Islet precursor cell (in vitro differentiated cells): ENCODE data around the gene CPSF3.
A peak's percentile ranks its signal among the peaks of the same experiment; 100 is the strongest.

ENCODE experiments used
- DNase-seq: peaks from one replicate; pipeline ENCODE4 v3.0.0-alpha.2; 2018

Gene CPSF3

DNA sequence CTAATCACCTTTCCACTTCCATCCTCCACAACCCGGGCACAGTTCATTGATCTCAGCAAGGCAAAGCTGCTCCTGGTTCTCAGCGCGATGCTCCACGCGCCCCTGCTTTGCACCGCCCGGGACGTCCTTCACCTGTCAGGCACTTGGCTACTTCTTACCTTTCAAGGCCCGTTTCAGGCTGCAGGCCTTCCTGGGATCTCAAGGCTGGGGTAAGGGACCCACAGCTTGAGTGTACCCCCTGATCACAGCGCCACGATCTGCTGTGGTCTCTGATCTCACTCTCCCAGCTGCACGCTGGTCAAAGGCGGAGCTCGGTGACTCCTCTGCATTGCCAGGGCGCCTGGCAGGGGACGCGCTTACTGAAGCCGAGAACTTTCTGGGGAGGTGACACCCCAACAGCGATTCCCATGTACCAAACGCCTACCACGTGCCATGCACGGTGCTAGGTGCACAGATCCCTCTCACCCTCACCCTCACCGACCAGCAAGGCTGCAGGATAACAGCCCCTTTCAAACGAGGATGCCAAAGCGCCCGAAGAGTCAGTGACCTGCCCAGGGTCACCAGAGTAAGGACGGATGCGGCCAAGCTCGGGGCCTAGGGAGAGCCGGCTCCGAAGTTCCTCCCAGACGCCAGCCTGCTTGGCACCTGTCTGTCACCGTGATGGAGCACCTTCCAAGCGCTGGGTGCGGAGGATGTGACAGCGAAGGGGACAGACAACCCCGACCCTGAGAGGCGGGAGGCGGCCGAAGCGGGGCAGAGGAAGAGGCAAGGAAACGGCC, 944 bp upstream of the CPSF3 start:
- DNase-seq: peak; percentile 78

DNA sequence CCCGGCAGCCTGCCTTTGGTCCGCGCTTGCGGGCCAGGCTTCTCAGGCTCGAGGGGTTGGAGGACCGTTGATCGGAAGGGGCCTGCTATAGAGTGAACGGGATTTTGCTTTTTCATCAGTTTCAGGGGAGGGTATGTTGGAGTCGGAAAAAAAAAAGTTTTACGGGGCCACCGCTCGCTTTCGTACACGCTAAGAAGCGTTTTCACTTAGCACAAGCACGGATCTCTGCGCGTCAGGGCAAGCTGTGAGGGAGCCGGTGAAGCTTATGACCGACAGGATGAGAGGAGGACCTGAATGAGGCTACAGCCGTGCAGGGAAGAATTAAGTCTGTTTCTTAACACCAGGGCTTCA, 443 bp downstream of the CPSF3 start:
- DNase-seq: peak; percentile 58

DNA sequence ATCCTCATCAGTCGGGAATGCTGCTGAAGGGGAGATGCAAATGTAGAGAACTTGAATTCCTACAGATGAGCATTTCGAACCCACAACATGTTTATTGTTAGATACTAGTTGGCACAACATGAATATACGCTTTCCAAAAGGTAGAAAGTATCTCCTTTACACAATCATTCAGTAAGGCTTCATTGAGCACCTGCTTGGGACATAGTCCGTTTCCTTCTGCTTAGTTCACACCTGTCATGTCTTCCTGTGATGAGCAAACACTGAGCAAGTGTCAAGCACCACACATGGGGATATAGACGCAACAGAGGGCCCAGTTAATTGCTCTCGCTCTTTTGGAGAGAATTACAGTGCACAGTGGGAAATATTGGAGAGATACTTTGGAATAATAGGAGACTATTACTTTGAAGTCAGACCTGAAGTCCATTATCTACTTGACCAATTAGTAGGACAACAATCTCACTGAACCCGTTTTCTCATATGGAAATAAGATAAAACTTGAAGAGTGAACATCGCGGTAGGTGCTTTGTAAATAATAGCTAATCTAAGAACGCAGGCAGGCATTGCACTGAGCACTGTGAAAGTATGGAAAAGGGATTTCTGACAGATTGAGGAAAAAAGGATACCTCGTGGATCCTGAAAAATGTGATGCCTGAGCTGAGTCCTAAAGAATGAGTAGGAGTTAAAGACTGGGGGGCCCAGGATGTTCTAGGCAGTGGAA, 1.2 kb downstream of the CPSF3 start:
- DNase-seq: no peak

DNA sequence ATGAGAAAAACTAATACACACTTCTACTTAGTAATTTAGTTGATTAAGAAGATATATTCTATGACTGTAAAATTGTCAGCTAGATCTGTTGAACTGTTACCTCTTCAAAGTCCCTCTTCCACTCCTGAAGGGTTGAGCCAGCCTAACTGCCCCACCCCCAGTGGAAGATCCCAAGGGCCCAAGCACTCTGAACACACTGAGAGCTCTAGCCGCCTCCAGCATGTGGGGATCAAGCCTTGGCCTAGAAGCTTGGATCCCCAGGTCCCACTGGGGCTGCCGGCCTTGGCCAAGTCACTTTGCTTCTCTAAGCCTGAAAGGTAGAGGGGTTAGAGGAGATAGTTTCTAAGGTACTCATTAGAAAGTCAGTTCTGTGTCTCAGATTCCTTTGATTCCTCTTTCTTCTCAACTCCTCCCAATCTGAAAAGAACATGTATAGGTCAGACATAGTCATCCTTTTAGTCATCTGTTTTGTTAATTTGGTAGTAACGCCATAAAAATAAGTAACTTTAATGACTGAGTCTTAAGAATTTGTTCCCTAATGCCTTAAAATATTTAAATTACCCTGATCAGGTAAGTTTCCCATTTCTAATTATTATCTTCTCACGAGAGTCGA, 5.6 kb downstream of the CPSF3 start:
- no peak for DNase-seq

DNA sequence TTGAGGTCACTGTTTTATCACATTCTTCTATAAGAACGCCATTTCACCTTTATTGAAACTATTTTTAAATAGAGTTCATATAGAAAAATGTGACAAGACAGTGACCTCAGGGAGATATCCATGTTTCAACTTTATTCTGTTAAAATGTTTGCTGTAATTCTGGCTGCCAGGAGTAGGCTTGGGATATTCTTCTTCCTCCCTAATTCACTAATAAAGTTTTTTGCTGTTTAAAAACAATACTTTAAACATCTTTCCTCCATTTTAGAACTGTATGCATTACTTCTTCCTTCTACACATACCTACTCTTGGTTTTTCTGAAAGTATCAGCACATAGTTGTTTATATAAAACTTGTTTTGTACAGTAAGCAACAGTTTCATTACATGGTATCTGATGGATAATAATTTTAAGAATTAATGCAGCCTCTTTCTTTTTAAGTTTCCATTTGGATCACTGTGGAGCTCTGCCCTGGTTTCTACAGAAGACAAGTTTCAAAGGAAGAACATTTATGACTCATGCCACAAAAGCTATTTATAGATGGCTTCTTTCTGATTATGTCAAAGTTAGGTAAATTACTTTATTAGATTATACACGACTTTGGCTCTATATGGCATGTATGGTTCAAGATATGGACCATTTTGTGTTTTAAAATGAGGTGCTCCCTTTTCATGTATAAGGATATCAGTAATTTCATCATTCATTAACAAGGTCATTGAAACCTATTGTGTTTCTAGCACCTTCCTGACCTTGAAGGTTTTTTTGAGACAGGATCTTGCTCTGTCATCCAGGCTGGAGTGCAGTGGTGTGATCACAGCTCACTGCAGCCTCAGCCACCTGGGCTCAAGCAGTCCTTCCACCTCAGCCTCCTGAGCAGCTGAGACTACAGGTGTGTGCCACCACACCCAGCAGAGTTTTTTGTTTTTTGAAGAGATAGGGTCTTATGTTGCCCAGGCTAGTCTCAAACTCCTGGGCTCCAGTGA, 7.2 kb downstream of the CPSF3 start:
- DNase-seq: no peak

DNA sequence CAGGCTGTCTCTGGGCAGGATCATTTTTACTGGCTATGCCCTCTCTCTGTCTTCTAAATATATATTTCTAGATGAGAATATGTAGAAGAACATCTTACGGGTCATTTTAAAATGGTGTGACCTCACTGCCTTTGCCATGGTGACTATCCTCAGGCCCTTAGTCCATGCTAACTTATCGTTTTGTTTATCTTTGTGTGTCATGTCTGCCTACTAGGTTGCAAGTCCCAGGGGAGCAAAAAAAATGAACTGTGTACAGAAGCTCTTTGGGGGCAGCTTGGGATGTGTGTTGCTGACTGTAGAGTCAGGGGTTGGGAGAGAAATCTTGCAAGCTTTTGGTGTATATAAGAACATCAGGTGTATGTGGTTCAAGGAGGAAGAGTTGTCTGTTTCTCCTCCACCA, 11.0 kb downstream of the CPSF3 start:
- DNase-seq: no peak

DNA sequence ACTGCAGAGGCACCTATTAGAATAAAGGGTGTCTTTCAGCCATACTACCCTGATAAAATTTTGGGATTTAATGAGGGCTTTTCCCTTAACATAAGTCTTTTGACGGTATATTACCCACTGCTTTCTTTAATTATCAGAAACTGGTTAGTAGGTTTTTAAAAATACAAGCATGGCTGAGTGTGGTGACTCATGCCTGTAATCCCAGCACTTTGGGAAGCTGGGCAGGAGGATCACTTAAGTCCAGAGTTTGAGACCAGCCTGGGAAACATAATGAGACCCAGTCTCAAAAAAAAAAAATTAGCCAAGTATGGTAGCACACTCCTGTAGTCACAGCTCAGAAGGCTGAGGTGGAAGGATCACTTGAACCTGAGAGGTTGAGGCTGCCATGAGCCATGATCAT, 16.1 kb downstream of the CPSF3 start:
- no peak for DNase-seq

DNA sequence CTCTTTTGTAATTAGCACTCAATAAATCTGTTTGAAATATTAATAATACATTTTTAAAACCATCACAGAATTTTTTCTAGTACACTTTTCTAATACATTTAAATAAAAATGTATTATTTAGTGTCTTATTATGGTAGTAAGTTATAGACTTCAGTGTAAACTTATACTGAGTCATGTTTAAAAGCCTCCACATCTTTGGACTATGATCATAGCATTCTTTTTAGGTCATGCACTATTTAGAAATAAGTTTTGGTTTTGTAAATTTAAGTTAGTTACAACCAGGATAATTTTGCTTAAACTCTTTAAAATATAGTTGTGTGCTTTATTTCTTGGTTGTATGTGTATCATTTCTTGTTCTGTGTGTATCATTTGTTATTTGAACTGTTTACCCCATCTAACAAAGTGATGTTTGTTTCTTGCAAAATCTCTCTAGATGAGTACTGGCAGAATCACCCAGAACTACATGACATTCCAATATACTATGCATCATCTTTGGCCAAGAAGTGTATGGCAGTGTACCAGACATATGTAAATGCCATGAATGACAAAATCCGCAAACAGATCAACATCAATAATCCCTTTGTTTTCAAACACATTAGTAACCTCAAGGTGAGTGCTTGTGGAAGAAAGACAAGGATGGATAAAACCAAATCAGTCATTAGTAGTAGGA, 16.7 kb downstream of the CPSF3 start:
- no peak for DNase-seq

DNA sequence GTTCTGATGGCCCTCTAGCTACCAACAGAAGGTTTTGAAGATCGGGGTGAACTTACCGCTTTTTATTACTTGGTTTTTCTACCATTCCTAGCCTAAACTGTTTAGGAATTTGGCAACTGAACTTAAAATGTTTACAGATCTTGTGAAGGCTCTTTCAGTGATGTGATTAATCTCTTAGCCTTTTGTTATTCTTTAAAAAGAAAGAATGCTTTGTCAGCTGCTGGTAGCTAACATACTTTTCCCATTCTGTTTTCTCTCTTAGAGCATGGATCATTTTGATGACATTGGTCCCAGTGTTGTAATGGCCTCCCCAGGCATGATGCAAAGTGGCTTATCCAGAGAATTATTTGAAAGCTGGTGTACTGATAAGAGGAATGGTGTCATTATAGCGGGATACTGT, 18.1 kb downstream of the CPSF3 start:
- no peak for DNase-seq

DNA sequence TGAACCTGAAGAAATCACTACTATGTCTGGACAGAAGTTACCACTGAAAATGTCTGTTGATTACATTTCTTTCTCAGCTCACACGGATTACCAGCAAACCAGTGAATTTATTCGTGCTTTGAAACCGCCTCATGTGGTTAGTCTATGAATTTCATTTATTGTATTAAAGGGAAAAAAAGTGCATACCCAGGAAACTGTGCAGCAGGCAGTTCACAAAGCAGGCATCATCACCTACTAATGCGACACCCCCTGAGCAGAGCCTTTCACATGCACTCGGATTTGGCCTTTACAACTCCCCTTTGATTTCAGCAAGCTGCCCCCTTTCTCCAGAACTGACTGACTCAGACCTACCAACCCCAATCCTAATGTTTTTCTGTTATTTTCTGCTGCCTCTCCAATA, 20.1 kb downstream of the CPSF3 start:
- no peak for DNase-seq

DNA sequence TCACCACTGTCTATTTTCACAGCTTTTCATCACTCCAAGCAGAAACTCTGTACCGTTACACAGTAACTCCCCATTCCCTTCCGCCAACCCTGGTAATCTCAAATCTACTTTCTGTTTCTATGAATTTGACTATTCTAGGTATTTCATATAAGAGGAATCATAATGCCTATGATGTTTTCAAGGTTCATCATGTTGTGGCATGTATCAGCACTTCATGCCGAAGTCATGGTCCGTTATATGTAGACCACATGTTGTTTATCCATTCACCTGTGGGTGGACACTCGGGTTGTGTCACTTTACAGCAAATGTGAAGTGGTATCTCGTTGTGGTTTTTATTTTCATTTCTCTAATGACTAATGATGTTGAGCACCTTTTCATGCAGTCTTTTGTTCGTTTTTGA, 21.6 kb downstream of the CPSF3 start:
- no peak for DNase-seq

DNA sequence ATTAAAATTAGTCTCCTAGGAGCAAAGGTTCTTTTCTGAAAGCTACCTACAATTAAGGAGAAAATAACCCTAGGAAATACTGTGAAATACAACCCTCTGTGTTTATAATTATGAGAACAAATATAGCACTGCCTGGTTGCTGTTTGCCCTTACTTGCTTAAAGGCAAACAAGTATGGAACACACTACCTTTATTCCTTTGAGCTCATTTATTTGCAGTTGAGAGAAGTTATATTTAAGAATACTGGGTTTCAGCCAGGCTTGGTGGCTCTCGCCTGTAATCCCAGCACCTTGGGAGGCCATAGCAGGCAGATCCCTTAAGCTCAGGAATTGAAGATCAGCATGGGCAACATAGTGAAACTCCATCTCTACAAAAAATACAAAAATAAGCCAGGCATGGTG, 27.8 kb downstream of the CPSF3 start:
- DNase-seq: no peak

DNA sequence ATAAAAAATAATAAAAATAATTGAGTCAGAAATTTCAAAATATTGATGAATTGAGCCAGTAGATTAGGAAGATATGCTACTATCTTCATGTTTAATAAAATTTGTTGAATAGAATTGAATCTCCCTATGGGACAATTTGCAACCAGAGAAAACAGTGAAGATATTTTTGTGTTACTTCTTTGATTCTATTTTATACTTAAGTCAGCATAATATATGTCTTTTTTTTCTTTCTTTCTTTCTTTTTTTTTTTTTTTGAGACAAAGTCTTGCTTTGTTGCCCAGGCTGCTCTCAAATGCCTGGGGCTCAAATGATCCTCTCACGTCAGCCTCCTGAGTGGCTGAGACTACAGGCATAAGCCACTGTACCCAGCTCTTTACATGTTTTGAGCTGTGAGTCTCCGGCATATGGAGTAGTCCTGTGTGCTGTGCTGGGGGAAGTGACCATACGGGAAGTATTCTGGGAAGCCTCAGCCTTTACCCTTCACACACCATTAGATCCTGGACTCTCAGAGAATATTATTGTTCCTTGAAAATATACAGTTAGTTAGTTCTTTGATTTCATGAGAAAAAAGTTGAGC, 37.1 kb downstream of the CPSF3 start:
- no peak for DNase-seq

DNA sequence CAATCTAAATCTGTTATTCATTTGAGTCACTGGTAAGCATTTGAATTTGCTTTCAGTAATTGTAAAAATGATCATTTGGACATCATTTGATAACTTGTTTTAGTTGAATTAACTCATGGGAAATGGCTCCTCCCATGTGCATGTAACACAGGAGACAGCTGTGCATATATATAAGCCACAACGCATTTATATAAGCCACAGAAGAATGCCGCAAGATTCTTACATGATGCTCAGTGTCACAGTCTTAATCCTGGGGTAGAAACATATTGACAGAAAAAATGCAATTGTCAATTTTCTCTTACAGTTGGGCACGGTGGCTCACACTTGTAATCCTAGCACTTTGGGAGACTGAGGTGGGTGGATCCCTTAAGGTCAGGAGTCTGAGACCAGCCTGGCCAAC, 37.6 kb downstream of the CPSF3 start:
- DNase-seq: no peak

DNA sequence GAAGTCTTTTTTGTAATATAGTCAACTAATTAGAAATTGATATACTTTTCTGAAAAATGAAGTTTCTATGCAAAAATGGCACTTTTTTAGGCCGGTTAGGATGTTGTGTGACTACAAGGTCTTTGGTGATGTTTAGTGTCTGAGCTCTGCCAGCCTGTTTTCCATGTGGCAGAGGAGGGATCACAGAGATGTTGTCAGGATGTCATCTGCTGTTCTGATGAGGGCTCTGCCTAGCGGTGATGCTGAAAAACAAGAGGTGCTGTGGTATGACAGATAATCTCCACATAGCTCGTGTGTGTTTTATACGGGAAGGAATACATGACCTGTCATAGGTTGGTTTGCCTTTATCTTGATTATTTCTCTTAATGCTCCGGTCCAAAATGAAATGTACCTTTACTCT, 38.9 kb downstream of the CPSF3 start:
- DNase-seq: no peak

DNA sequence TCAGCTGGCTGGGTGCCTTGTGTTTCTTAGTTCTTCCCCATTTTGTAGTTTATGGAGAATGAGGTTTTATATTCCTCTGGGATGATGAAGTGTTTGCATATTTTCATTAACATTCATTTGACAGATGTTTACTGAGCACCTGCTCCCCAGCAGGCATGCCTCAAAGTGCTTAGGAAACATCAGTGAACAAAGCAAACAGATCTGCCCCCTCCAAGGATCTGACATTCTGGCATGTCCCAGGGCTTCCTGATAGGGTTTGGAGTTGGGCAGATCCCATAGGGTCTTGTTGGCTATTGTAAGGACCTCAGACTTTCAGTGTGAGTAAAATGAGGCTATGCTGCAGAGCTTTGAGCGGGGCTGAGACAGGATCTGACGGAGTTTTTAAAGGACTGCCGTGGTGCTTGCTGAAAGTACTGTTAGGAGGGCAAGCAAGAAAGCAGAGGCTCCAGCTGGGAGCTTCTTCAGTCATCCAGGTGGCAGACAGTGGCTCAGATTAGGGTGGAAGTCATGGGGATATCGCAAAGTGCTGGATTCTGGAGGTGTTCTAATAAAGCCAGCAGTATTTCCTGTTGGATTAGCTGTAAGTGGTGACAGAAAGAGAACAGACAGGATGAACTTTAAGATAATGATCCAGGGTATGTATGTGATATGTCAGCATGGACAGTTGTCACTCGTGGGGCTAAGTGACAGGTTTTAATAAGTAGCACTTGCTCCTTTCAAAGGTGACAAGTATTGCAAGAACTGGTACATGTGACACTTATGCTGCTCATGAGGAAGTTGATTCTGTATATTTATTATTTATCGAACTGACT, 39.6 kb downstream of the CPSF3 start:
- DNase-seq: no peak

DNA sequence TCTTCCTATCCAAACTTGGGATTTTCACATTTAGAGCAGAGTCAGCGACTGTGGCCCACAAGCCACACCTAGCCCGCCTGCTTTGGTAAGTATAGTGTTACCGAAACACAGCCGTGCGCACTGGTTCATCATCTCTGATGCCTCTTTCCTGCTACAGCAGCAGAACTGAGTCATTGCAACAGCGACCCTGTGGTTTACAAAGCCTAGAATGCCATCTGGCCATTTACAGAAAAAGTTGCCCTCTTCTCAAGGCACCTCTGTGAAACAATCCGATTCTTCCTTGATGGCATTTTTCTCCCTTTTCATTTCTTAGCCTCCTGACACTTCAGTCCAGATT, 40.2 kb downstream of the CPSF3 start:
- no peak for DNase-seq

DNA sequence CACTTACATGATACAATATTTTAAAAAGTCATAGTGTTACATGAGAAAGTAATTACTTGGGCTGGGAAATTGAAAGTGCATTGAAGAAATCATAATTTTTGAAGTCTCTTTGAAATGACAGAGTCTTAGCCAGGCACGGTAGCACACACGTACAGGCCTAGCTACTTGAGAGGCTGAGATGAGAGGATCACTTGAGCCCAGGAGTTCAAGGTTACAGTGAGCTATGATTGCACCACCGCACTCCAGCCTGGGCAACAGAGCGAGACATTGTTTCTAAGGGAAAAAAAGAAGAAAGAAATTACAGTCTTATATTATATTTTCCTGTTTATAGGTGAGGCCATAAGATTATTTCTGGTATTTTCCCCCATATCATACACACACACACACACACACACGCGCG, 41.7 kb downstream of the CPSF3 start:
- no peak for DNase-seq

DNA sequence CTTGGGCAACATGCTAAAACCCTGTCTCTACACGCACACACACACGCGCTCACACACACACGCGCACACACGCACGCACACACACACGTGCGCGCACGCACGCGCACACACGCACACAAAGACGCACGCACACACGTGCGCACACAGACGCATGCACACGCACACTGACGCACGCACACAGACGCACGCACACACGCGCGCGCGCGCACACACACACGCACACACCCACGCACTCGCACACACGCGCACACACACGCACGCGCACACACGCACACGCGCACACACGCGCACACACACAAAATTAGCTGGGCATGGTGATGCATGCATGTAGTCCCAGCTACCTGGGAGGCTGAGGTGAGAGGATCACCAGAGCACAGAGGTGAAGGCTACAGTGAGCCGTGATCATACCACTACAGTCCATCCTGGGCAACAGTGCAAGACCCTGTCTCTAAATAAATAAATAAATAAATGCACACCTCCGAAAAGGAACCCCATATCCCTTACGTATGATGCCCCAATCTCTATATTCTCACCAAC, 42.8 kb downstream of the CPSF3 start:
- DNase-seq: no peak

DNA sequence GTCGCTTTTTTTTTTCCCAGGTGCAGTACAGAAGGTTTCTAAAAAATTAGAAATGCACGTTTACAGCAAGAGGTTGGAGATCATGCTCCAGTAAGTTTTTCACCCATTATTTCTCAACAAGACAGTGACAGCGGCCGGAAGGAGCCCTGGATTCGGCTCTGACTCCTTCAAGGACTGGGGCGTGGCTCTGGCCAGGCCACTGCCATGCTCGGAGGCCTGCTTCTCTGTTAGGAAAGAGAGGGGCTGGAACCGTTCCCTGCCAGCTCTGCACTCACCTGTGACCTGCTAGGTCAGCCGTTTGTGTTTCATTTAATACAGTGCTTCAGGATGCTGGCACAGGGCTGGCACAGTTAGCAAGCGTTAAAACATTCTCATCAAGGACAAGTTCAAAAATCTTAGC, 44.2 kb downstream of the CPSF3 start:
- no peak for DNase-seq

DNA sequence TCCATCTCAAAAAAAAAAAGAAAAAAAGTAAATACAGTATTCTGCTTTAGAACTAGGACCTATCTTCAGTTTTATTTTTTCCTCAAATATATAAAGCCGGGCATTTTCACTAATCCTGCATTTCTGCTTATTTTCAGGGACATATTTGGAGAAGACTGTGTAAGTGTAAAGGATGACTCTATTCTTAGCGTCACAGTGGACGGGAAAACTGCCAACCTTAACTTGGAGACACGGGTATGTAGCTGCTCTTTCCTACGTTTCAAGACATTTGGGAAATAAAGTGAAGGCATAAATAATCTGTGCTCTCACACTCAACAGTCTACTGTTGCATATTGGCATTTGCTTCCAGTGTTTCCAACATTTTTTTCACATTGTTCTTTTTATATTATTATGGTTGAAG, 47.8 kb downstream of the CPSF3 start:
- DNase-seq: no peak
